H1 (cell line): Measurements from ENCODE around the gene METAP1D. TPM values are rescaled to one million over a fixed set of nuclear protein-coding genes. Genes with fewer than 3 reads are reported as not detected.

ENCODE experiments used
- CTCF ChIA-PET: fragments of 300-600 bp; sonication (Branson Sonifier 250); formaldehyde crosslinking; loops from one replicate; lab custom pipeline; 2021; ENCODE audit not compliant: partially characterized antibody; lab: Charles Lee
- POLR2A ChIA-PET: fragments of 300-600 bp; sonication (Branson Sonifier 250); formaldehyde crosslinking; loops from one replicate; lab custom pipeline; 2021; ENCODE audit warnings: inconsistent platforms; ENCODE audit not compliant: partially characterized antibody; lab: Charles Lee
- DNase-seq, 2 experiments: peaks; one replicate each; pipeline versions ENCODE4 v3.0.0 to v3.0.0-alpha.2; 2010 to 2022; ENCODE audit warnings: low spot score in 2 of 2, low read depth in 1 of 2, mixed read lengths in 1 of 2
- FAIRE-seq: peaks from 2 replicates; lab custom pipeline; 2011; peaks lifted over from hg19 to GRCh38; lab: Jason Lieb, UNC
- H2AFZ ChIP-seq: 2 replicates; pipeline ENCODE4 v1.8.1; 2012; ENCODE audit warnings: low read length, inconsistent platforms
- H2AK5ac ChIP-seq: 2 replicates; pipeline ENCODE4 v1.6.1; 2013; ENCODE audit warnings: low read depth, low read length
- H2BK120ac ChIP-seq: replicated peaks from 2 replicates; pipeline ENCODE3; 2013; ENCODE audit warnings: low read depth, low read length, inconsistent platforms
- H2BK12ac ChIP-seq: 2 replicates; pipeline ENCODE4 v1.6.1; 2013; ENCODE audit warnings: low read depth, low read length
- H2BK15ac ChIP-seq: 2 replicates; pipeline ENCODE4 v1.6.1; 2013; ENCODE audit warnings: low read length
- H2BK20ac ChIP-seq: 2 replicates; pipeline ENCODE4 v1.6.1; 2013; ENCODE audit warnings: low read length
- H2BK5ac ChIP-seq: 2 replicates; pipeline ENCODE4 v1.6.1; 2013; ENCODE audit warnings: low read depth, low read length
- H3K14ac ChIP-seq: 2 replicates; pipeline ENCODE4 v1.6.1; 2013; ENCODE audit warnings: inconsistent platforms; ENCODE audit not compliant: insufficient read length
- H3K18ac ChIP-seq: 2 replicates; pipeline ENCODE4 v1.6.1; 2013; ENCODE audit warnings: low read length; ENCODE audit errors: extremely low read depth
- H3K23ac ChIP-seq: 2 replicates; pipeline ENCODE4 v1.6.1; 2013; ENCODE audit warnings: inconsistent platforms; ENCODE audit not compliant: insufficient read length
- H3K23me2 ChIP-seq: 2 replicates; pipeline ENCODE4 v1.6.1; 2013; ENCODE audit warnings: low read depth, low read length
- H3K27ac ChIP-seq: 2 replicates; pipeline ENCODE4 v1.6.1; 2011; ENCODE audit warnings: low read depth, low read length, inconsistent platforms
- H3K27me3 ChIP-seq, 4 experiments: replicated peaks in 1 of 4; 1 replicate in 1 of 4; 2 replicates in 3 of 4; pipeline versions ENCODE4 v1.6.1 to v1.8.1; 2011 to 2013; ENCODE audit warnings: low read length in 3 of 4, mild to moderate bottlenecking in 3 of 4, inconsistent platforms in 2 of 4, mixed read lengths in 2 of 4, moderate library complexity in 1 of 4; ENCODE audit not compliant: control insufficient read depth in 3 of 4, insufficient read depth in 3 of 4; ENCODE audit errors: extremely low read depth in 1 of 4
- H3K36me3 ChIP-seq, 4 experiments: 2 replicates each; pipeline versions ENCODE4 v1.6.1 to v1.8.1; 2011 to 2013; ENCODE audit warnings: mild to moderate bottlenecking in 4 of 4, low read length in 3 of 4, moderate library complexity in 2 of 4, control low read depth in 1 of 4, inconsistent platforms in 1 of 4; ENCODE audit not compliant: insufficient read depth in 4 of 4, control insufficient read depth in 2 of 4
- H3K4ac ChIP-seq: replicated peaks from 2 replicates; pipeline ENCODE3; 2013; ENCODE audit warnings: low read length, low read depth, mixed read lengths, inconsistent platforms; ENCODE audit not compliant: insufficient read length
- H3K4me1 ChIP-seq, 4 experiments: replicated peaks in 1 of 4; 1 replicate in 1 of 4; 2 replicates in 3 of 4; pipeline versions ENCODE4 v1.6.1 to v1.8.1; 2011 to 2013; ENCODE audit warnings: low read length in 3 of 4, inconsistent platforms in 2 of 4, mixed read lengths in 1 of 4; ENCODE audit not compliant: insufficient read depth in 4 of 4, control insufficient read depth in 3 of 4
- H3K4me2 ChIP-seq, 2 experiments: 2 replicates each; pipeline versions ENCODE4 v1.6.1 to v1.8.1; 2011 to 2013; ENCODE audit warnings: low read depth in 2 of 2, low read length in 2 of 2, control low read depth in 1 of 2, inconsistent platforms in 1 of 2, mild to moderate bottlenecking in 1 of 2; ENCODE audit not compliant: insufficient read depth in 1 of 2
- H3K4me3 ChIP-seq, 4 experiments: fragments of 200-600, 300-600 bp in 1 of 4; sonication (generic), shearing (Covaris generic), sonication (Bioruptor Twin) in 1 of 4; 2 replicates each; pipeline versions ENCODE4 v1.5.1 to v1.8.1; 2011 to 2016; ENCODE audit warnings: low read length in 4 of 4, low read depth in 3 of 4, control low read depth in 2 of 4, inconsistent platforms in 2 of 4, mild to moderate bottlenecking in 2 of 4, mixed read lengths in 1 of 4, moderate library complexity in 1 of 4; ENCODE audit not compliant: insufficient read depth in 2 of 4; ENCODE audit errors: extremely low read depth in 1 of 4
- H3K56ac ChIP-seq: replicated peaks from 2 replicates; pipeline ENCODE3; 2013; ENCODE audit warnings: low read depth, mild to moderate bottlenecking, mixed read lengths, low read length, inconsistent platforms; ENCODE audit not compliant: insufficient read length
- H3K79me1 ChIP-seq: 2 replicates; pipeline ENCODE4 v1.6.1; 2013; ENCODE audit warnings: low read depth, low read length, control low read depth
- H3K79me2 ChIP-seq, 2 experiments: 2 replicates each; pipeline versions ENCODE4 v1.6.1 to v1.8.1; 2012 to 2013; ENCODE audit warnings: low read length in 2 of 2, mild to moderate bottlenecking in 2 of 2, inconsistent platforms in 1 of 2; ENCODE audit not compliant: insufficient read depth in 2 of 2, control insufficient read depth in 1 of 2
- H3K9ac ChIP-seq, 4 experiments: replicated peaks in 1 of 4; 1 replicate in 1 of 4; 2 replicates in 3 of 4; pipeline versions ENCODE4 v1.6.1 to v1.8.1; 2011 to 2013; ENCODE audit warnings: low read depth in 3 of 4, low read length in 3 of 4, control low read depth in 2 of 4, mild to moderate bottlenecking in 2 of 4, moderate library complexity in 2 of 4, inconsistent platforms in 1 of 4; ENCODE audit errors: extremely low read depth in 1 of 4
- H3K9me3 ChIP-seq, 2 experiments: 2 replicates each; pipeline versions ENCODE4 v1.6.1 to v1.8.1; 2012 to 2013; ENCODE audit warnings: mild to moderate bottlenecking in 2 of 2, moderate library complexity in 2 of 2, control low read depth in 1 of 2, inconsistent platforms in 1 of 2, low read depth in 1 of 2, low read length in 1 of 2, mixed read lengths in 1 of 2; ENCODE audit not compliant: insufficient read depth in 2 of 2
- H4K20me1 ChIP-seq, 2 experiments: replicated peaks in 1 of 2; 2 replicates each; pipeline versions ENCODE3 to v1.8.1; 2011 to 2013; ENCODE audit warnings: inconsistent platforms in 2 of 2, low read length in 2 of 2, mild to moderate bottlenecking in 1 of 2; ENCODE audit not compliant: insufficient read depth in 2 of 2, control insufficient read depth in 1 of 2
- H4K5ac ChIP-seq: 2 replicates; pipeline ENCODE4 v1.6.1; 2013; ENCODE audit warnings: low read length, low read depth, mixed read lengths, inconsistent platforms; ENCODE audit not compliant: insufficient read length
- H4K8ac ChIP-seq: 2 replicates; pipeline ENCODE4 v1.8.0; 2013; ENCODE audit warnings: mild to moderate bottlenecking, moderate library complexity, low read length, inconsistent platforms; ENCODE audit not compliant: insufficient read depth; ENCODE audit errors: extremely low read depth
- H4K91ac ChIP-seq: replicated peaks from 2 replicates; pipeline ENCODE3; 2013; ENCODE audit warnings: low read length, mixed read lengths, inconsistent platforms; ENCODE audit not compliant: insufficient read length
- TEAD4 ChIP-seq: IDR thresholded peaks from 2 replicates; pipeline ENCODE4 v1.6.1; 2012; ENCODE audit warnings: low read depth, low read length, inconsistent platforms, mixed read lengths
- WGBS, 2 experiments: shearing (Covaris generic) in 1 of 2; methylation state at CpG; one replicate each; pipeline versions ENCODE4 v1.1.6 to v1.1.7; 2013 to 2015; ENCODE audit warnings: low lambda C conversion rate in 2 of 2, mixed read lengths in 2 of 2, inconsistent platforms in 1 of 2, low coverage in 1 of 2, missing lambda C conversion rate in 1 of 2; ENCODE audit not compliant: insufficient replicate concordance in 2 of 2, insufficient coverage in 1 of 2, insufficient read length in 1 of 2; ENCODE audit errors: extremely low coverage in 1 of 2, missing lambda C conversion rate in 1 of 2; 5-methylcytosine and 5-hydroxymethylcytosine counted together
- polyA plus RNA-seq, 7 experiments: library from polyadenylated mRNA; depleted of rRNA in 3 of 7; stranded (reverse) in 5 of 7; unstranded in 2 of 7; fragments of >200 nt in 5 of 7; fragments of 200-250 nt in 2 of 7; gene quantifications; 1 replicate in 5 of 7; 2 replicates in 1 of 7; 4 replicates in 1 of 7; pipeline versions ENCODE4 v1.2.1 to v1.2.3, GENCODE V29; 2011 to 2013; ENCODE audit warnings: missing spikeins in 2 of 7, mixed read lengths in 2 of 7
- total RNA-seq: library from RNA; stranded (reverse); fragmentation: NEBNext Ultra II Directional; extraction: Animal tissue kit (Norgen Biotek cat#: 25700); gene quantifications from 2 replicates; pipeline ENCODE4 v1.2.1, GENCODE V29; 2021
- TF ChIP-seq, protein P1 (sequence below): IDR thresholded peaks from 2 replicates; pipeline ENCODE4 v1.6.1; 2012; ENCODE audit warnings: low read length, inconsistent platforms

The METAP1D gene
- total and polyA plus RNA-seq, 2 of the 8 experiments (the other 6 are each of a cell fraction or from before 2014, with no cell fraction given), result 3.9 to 6.2 TPM

DNA sequence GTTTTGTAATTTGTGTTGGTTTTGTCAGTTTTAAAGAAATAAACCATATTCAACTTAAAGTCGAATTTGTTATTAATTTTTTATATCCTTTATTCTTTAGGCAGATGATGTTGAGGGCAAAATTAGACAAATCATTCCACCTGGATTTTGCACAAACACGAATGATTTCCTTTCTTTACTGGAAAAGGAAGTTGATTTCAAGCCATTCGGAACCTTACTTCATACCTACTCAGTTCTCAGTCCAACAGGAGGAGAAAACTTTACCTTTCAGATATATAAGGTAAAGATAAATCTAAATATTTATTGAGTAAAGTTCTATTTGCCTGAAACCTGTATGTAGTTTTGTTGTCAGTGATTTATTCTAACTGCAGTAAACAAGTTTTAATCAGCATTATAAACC is 34.5 kb upstream of the METAP1D start:
- no peak overlapping the region for H2AK5ac ChIP-seq
- no peak overlapping the region for H2BK5ac ChIP-seq
- H3K4me2 ChIP-seq, result no peak overlapping the region
- POLR2A ChIA-PET, result no interaction called here
- no peak overlapping the region for H2BK20ac ChIP-seq
- CTCF ChIA-PET, result interaction anchor here (1.4 kb wide), 1 partner anchor 148 kb away, joined by 3 read pairs; no protein-coding TSS in a partner anchor
- no peak overlapping the region for H4K8ac ChIP-seq
- no peak overlapping the region for H2AFZ ChIP-seq
- DNase-seq (no peak), FAIRE-seq (no peak)
- H3K4me3 ChIP-seq, result no peak overlapping the region
- no peaks in the 10 kb centered on the region for H3K9me3 ChIP-seq
- no peak overlapping the region for H3K9ac ChIP-seq
- 87% methylated on average over 3 of the region's 3 CpGs; no CpG with 5 or more reads in 1 of the 2 experiments for WGBS, 2 experiments
- no peak overlapping the region for H3K23ac ChIP-seq
- H3K79me1 ChIP-seq, result no peaks in the 10 kb centered on the region
- no peak overlapping the region for H3K56ac ChIP-seq
- no peaks in the 10 kb centered on the region for H3K23me2 ChIP-seq
- H3K36me3 ChIP-seq, result peaks cover 5 to 33% (median 7%) of the 10 kb centered on the region in 4 experiments; a peak in 7 of 8 replicates
- no peak overlapping the region for H4K91ac ChIP-seq
- no peak overlapping the region for H2BK15ac ChIP-seq
- H4K20me1 ChIP-seq, result peaks cover 0 to 2% of the 10 kb centered on the region in 2 experiments
- no peak overlapping the region for H3K14ac ChIP-seq
- H3K4me1 ChIP-seq, result no peaks in the 10 kb centered on the region
- no peaks in the 10 kb centered on the region for H3K79me2 ChIP-seq
- no peak overlapping the region for H2BK12ac ChIP-seq
- no peak overlapping the region for H4K5ac ChIP-seq
- no peak overlapping the region for H3K18ac ChIP-seq
- no peak overlapping the region for H3K4ac ChIP-seq
- no peak overlapping the region for H3K27ac ChIP-seq
- no peak for TF ChIP-seq TEAD4
- TF ChIP-seq, protein P1, sequence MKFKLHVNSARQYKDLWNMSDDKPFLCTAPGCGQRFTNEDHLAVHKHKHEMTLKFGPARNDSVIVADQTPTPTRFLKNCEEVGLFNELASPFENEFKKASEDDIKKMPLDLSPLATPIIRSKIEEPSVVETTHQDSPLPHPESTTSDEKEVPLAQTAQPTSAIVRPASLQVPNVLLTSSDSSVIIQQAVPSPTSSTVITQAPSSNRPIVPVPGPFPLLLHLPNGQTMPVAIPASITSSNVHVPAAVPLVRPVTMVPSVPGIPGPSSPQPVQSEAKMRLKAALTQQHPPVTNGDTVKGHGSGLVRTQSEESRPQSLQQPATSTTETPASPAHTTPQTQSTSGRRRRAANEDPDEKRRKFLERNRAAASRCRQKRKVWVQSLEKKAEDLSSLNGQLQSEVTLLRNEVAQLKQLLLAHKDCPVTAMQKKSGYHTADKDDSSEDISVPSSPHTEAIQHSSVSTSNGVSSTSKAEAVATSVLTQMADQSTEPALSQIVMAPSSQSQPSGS, result no peak
- TF ChIP-seq, all 59 proteins: peak for 0
- Histone ChIP-seq H2BK120ac (no peak overlapping the region), H3K27me3 (no peaks in the 10 kb centered on the region)
